ENCODE measurements around the gene ZFYVE21. TPM values are rescaled to one million over a fixed set of nuclear protein-coding genes. Genes with fewer than 3 reads are reported as not detected.
A peak's percentile ranks its signal among the peaks of the same experiment; 100 is the strongest.

ZFYVE21 gene
- total and polyA plus RNA-seq, 4 experiments from 2014 or later: 17.2 to 18.8 (median 17.7) TPM

DNA sequence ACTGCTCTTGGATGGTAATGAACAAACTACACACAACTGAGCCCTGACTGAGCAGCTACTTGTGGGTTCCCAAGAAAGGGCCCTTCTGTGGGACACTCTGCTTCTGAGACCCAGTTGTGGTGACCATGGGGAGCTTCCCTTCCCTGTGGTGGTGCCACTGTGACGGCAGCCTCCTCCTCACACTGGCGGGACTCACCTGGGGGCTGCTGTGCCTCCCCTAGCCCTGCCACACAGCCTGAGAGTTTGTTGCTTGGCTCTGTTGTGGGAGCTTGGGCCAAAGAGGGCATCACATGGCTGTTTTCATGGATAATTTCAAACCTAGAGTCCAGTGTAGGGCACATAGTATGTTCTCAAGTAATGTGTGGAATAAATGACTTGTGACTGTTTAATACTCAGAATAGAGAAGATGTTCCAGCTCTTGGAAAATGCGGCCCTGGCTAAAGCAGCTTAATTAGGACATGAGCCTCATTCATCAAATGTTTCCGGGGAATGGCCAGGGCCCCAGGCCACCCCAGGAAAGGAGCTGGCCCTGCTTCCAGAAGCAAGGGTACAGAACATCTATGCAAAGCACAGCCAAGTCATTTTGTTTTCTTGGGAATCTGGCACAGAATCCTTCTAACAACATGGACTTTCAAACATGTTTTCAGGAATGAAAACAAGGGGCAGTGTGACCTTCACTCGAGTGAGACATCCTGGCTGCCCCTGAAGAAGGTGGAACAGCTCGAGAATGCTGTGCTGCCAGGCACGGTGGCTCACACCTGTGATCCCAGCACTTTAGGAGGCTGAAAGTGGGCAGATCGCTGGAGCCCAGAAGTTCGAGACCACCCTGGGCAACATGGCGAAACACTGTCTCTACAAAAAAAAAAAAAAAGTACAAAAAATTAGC, 21.2 kb downstream of the ZFYVE21 start:
- no peaks in the 10 kb centered on the region for H3K9me3 ChIP-seq (ENCODE audit: control insufficient read depth in 1 of 2, low read length in 2 of 2)
- no peaks in the 10 kb centered on the region for H3K4me1 Mint-ChIP-seq
- H3K36me3 ChIP-seq (ENCODE audit: insufficient read depth, low read length): peaks cover 14% of the 10 kb centered on the region
- H3K36me3 Mint-ChIP-seq: peaks cover 19 to 64% of the 10 kb centered on the region in 2 donors
- intact Hi-C loops (cut with micrococcal nuclease): no loop called here
- no peak overlapping the region for H3K4me3 ChIP-seq (ENCODE audit: low read length in 2 of 2)
- H3K27ac Mint-ChIP-seq: no peak overlapping the region
- CTCF ChIA-PET (ENCODE audit: partially characterized antibody): interaction anchor here (0.9 kb wide), 1 partner anchor 173 kb away, joined by 3 read pairs; no protein-coding TSS in a partner anchor
- H3K4me3 Mint-ChIP-seq: no peak overlapping the region
- POLR2A ChIA-PET (ENCODE audit: partially characterized antibody): interaction anchor here (2.0 kb wide), 1 partner anchor 21 kb away, joined by 5 read pairs; the partner anchor contains the start of genes XRCC3 and ZFYVE21
- H3K27me3 ChIP-seq (ENCODE audit: insufficient read depth, low read length): no peaks in the 10 kb centered on the region
- H3K9me3 Mint-ChIP-seq: no peaks in the 10 kb centered on the region
- no peaks in the 10 kb centered on the region for H3K27me3 Mint-ChIP-seq
- H3K27ac ChIP-seq (ENCODE audit: low read depth, low read length): no peak overlapping the region
- no peak for DNase-seq
- H3K4me1 ChIP-seq (ENCODE audit: insufficient read depth, low read length): no peaks in the 10 kb centered on the region

DNA sequence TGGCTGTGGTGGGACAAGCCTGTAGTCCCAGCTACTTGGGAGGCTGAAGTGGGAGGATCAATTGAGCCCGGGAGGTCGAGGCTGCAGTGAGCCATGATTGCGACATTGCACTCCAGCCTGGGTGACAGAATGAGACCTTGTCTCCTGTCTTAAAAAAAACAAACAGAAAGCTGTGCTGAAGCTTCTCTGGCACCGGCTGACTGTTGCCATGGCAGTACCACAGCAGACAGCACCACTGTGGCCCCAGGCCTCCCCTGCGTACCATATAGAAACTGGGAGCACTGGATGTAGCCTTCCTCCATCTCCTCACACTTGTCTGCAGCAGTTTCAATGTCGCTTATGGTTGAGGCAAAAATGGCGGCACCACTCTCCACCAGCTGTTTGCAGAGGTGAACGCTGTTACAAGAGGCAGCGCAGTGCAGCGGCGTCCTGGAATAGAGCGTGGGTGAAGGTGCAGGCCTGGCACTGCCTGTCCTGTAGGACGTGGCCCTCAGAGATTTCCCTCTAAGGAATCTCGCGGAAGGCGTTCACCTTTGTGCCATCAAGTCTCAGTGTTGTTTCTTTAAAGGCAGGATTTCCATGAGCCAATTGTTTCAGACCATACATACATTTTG, 21.9 kb downstream of the ZFYVE21 start:
- ChIA-PET CTCF (ENCODE audit: partially characterized antibody) (no interaction called here), POLR2A (ENCODE audit: partially characterized antibody) (no interaction called here)
- Histone ChIP-seq H3K4me3 (ENCODE audit: low read length in 2 of 2) (no peak overlapping the region), H3K27ac (ENCODE audit: low read depth, low read length) (no peak overlapping the region), H3K4me1 (ENCODE audit: insufficient read depth, low read length) (no peaks in the 10 kb centered on the region), H3K36me3 (ENCODE audit: insufficient read depth, low read length) (peaks cover 14% of the 10 kb centered on the region), H3K9me3 (ENCODE audit: control insufficient read depth in 1 of 2, low read length in 2 of 2) (no peaks in the 10 kb centered on the region), H3K27me3 (ENCODE audit: insufficient read depth, low read length) (no peaks in the 10 kb centered on the region)
- intact Hi-C loops (cut with micrococcal nuclease): no loop called here
- no peaks in the 10 kb centered on the region for H3K27me3 Mint-ChIP-seq
- H3K4me1 Mint-ChIP-seq: no peaks in the 10 kb centered on the region
- no peaks in the 10 kb centered on the region for H3K9me3 Mint-ChIP-seq
- H3K36me3 Mint-ChIP-seq: peaks cover 19 to 70% of the 10 kb centered on the region in 2 donors
- no peak overlapping the region for H3K4me3 Mint-ChIP-seq
- H3K27ac Mint-ChIP-seq: no peak overlapping the region
- no peak for DNase-seq

DNA sequence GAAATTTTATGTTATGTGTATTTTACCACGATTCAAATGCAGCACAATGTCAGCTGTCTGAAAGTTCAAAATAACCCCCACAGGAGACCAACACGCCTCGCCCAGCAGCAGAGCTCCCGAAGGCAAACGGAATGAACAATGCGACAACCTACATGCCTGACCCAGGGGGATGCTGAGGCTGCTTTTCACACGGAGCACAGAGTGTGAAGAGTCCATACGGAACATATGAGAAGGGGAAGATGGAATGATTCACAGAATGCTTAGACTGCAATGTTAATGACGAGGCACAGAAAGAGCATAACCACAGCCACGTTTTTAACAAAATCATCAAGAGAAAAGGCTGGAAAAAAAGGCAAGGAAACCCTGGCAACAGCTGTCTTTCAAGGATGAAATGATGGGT, 22.6 kb downstream of the ZFYVE21 start:
- no peaks in the 10 kb centered on the region for H3K4me1 ChIP-seq (ENCODE audit: insufficient read depth, low read length)
- no peak for DNase-seq
- Mint-ChIP-seq H3K27ac (peak overlapping the region in 1 of 7 donors; percentile 25), H3K4me1 (no peaks in the 10 kb centered on the region), H3K27me3 (no peaks in the 10 kb centered on the region), H3K36me3 (peaks cover 16 to 67% of the 10 kb centered on the region in 2 donors), H3K9me3 (no peaks in the 10 kb centered on the region), H3K4me3 (no peak overlapping the region)
- H3K27ac ChIP-seq (ENCODE audit: low read depth, low read length): no peak overlapping the region
- ChIA-PET CTCF (ENCODE audit: partially characterized antibody) (no interaction called here), POLR2A (ENCODE audit: partially characterized antibody) (interaction anchor here (1.1 kb wide), 1 partner anchor 23 kb away, joined by 3 read pairs; the partner anchor contains the start of genes XRCC3 and ZFYVE21)
- no peaks in the 10 kb centered on the region for H3K27me3 ChIP-seq (ENCODE audit: insufficient read depth, low read length)
- no peaks in the 10 kb centered on the region for H3K9me3 ChIP-seq (ENCODE audit: control insufficient read depth in 1 of 2, low read length in 2 of 2)
- H3K4me3 ChIP-seq (ENCODE audit: low read length in 2 of 2): no peak overlapping the region
- intact Hi-C loops (cut with micrococcal nuclease): no loop called here
- peaks cover 9% of the 10 kb centered on the region for H3K36me3 ChIP-seq (ENCODE audit: insufficient read depth, low read length)

DNA sequence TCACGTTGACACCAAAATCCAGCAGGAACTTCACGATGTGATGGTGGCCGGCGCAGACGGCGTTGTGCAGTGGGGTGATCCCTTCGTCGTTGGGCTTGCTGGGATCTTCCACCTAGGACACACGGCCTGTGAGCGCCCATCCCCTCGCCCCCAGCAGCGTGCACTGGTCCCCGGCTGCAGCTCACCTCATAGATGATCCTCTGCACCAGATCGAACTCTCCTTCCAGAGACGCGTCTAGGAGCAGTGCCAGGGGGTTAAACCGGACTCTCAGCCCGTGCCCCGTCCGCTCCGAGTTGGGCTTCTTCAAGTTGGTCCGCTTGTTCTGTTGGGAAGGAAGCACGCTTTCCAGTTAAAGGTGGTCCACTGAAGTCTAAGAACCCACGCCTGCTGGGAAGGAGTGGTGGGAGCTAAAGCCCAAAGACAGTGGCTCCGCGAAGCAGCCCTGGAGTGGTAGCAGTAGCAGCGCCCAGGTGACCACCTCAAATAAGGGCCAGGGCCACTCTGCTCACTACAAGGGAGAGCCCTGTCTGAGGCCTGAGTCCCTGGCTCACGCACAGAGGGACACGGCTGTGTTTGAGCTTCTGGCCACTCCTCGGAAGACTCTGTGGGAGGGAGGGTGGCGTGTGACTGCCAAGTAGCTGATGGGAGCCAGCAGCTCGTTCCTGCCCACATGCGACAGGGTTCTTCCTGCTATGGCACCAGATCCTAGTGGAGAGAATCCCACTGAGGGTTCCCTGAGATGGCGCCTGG, 23.3 kb downstream of the ZFYVE21 start:
- Histone ChIP-seq H3K4me3 (ENCODE audit: low read length in 2 of 2) (no peak overlapping the region), H3K4me1 (ENCODE audit: insufficient read depth, low read length) (no peaks in the 10 kb centered on the region), H3K27me3 (ENCODE audit: insufficient read depth, low read length) (no peaks in the 10 kb centered on the region), H3K9me3 (ENCODE audit: control insufficient read depth in 1 of 2, low read length in 2 of 2) (no peaks in the 10 kb centered on the region), H3K27ac (ENCODE audit: low read depth, low read length) (no peak overlapping the region), H3K36me3 (ENCODE audit: insufficient read depth, low read length) (peaks cover 6% of the 10 kb centered on the region)
- intact Hi-C loops (cut with micrococcal nuclease): no loop called here
- Mint-ChIP-seq H3K27ac (no peak overlapping the region), H3K9me3 (no peaks in the 10 kb centered on the region), H3K36me3 (peaks cover 16 to 60% of the 10 kb centered on the region in 2 donors), H3K4me1 (no peaks in the 10 kb centered on the region), H3K27me3 (no peaks in the 10 kb centered on the region), H3K4me3 (no peak overlapping the region)
- DNase-seq: no peak
- ChIA-PET CTCF (ENCODE audit: partially characterized antibody) (no interaction called here), POLR2A (ENCODE audit: partially characterized antibody) (interaction anchor here (1.1 kb wide), 1 partner anchor 23 kb away, joined by 3 read pairs; the partner anchor contains the start of genes XRCC3 and ZFYVE21)

DNA sequence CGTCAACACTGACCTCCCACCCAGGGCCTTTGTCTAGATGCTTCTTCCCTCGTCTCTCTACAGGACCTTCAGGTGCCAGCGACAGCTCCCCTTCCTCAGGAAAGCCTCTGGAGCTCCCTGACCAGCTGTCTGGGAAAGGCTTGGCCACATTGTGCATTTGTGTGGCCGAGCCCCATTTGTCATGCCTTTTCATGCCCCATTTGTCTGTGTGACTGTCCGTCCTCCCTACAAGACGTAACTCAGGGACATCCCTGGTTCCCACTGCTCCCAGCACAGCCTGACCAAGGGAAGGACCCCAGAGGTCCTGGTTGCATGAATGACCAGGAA, 23.8 kb downstream of the ZFYVE21 start:
- intact Hi-C loops (cut with micrococcal nuclease): no loop called here
- peak overlapping the region in 1 of 7 donors; percentile 66 for H3K27ac Mint-ChIP-seq
- H3K36me3 Mint-ChIP-seq: peaks cover 16 to 60% of the 10 kb centered on the region in 2 donors
- peaks cover 6% of the 10 kb centered on the region for H3K36me3 ChIP-seq (ENCODE audit: insufficient read depth, low read length)
- no peak overlapping the region for H3K4me3 ChIP-seq (ENCODE audit: low read length in 2 of 2)
- H3K27ac ChIP-seq (ENCODE audit: low read depth, low read length): no peak overlapping the region
- ChIA-PET POLR2A (ENCODE audit: partially characterized antibody) (interaction anchor here (0.8 kb wide), 1 partner anchor 209 kb away, joined by 3 read pairs; no protein-coding TSS in a partner anchor), CTCF (ENCODE audit: partially characterized antibody) (interaction anchor here (0.6 kb wide), 1 partner anchor 17 kb away, joined by 4 read pairs; no protein-coding TSS in a partner anchor)
- H3K9me3 Mint-ChIP-seq: no peaks in the 10 kb centered on the region
- DNase-seq: no peak
- no peaks in the 10 kb centered on the region for H3K27me3 Mint-ChIP-seq
- peak overlapping the region in 1 of 8 donors; percentile 42 for H3K4me3 Mint-ChIP-seq
- H3K4me1 ChIP-seq (ENCODE audit: insufficient read depth, low read length): no peaks in the 10 kb centered on the region
- H3K27me3 ChIP-seq (ENCODE audit: insufficient read depth, low read length): no peaks in the 10 kb centered on the region
- H3K4me1 Mint-ChIP-seq: no peaks in the 10 kb centered on the region
- H3K9me3 ChIP-seq (ENCODE audit: control insufficient read depth in 1 of 2, low read length in 2 of 2): no peaks in the 10 kb centered on the region

DNA sequence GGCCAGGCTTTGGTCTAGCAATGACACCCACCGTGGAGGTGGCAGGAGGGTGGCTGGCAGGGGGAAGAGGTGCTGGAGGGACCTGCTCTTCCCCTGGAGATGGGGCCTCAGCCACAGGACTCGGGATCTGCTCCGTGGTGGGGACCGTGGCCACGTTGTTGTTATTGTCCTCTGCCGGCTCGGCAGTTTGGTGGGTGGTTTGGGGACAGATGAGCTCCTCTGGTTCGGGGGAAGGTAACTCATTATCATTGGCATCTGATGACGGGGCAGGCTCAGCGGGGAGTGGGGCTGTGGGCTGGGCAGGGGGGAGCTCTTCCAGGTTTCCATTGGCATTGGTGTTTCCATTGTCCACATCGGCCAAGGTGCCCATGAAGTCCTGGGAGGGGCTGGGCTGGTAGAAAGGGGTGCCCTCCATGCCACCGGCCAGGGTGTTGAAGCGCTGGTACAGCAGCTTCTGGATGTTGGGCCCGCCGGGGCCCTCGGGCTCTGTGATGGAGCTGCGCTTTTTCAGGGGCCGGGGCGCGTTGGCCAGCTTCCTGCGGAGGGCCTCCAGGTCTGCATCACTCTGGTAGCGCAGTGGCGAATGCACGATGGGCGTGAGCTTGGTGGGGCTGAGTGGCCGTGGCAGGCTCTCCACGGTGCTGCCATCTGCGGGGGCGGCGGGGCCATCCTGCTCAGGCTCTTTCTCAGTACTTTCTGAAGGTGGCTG, 24.3 kb downstream of the ZFYVE21 start:
- H3K27me3 Mint-ChIP-seq: no peaks in the 10 kb centered on the region
- H3K9me3 ChIP-seq (ENCODE audit: control insufficient read depth in 1 of 2, low read length in 2 of 2): no peaks in the 10 kb centered on the region
- intact Hi-C loops (cut with micrococcal nuclease): no loop called here
- no peaks in the 10 kb centered on the region for H3K9me3 Mint-ChIP-seq
- H3K4me1 Mint-ChIP-seq: no peaks in the 10 kb centered on the region
- H3K36me3 Mint-ChIP-seq: peaks cover 16 to 61% of the 10 kb centered on the region in 2 donors
- no peaks in the 10 kb centered on the region for H3K4me1 ChIP-seq (ENCODE audit: insufficient read depth, low read length)
- ChIA-PET POLR2A (ENCODE audit: partially characterized antibody) (interaction anchor here (0.8 kb wide), 1 partner anchor 210 kb away, joined by 3 read pairs; no protein-coding TSS in a partner anchor), CTCF (ENCODE audit: partially characterized antibody) (interaction anchor here (0.6 kb wide), 1 partner anchor 18 kb away, joined by 4 read pairs; no protein-coding TSS in a partner anchor)
- H3K4me3 Mint-ChIP-seq: no peak overlapping the region
- H3K27me3 ChIP-seq (ENCODE audit: insufficient read depth, low read length): no peaks in the 10 kb centered on the region
- no peak overlapping the region for H3K4me3 ChIP-seq (ENCODE audit: low read length in 2 of 2)
- H3K36me3 ChIP-seq (ENCODE audit: insufficient read depth, low read length): peaks cover 6% of the 10 kb centered on the region
- H3K27ac Mint-ChIP-seq: no peak overlapping the region
- no peak overlapping the region for H3K27ac ChIP-seq (ENCODE audit: low read depth, low read length)
- DNase-seq: no peak
